Osteocyte (in vitro differentiated cells): ENCODE measurements around the gene TRMT61A. TPM values are rescaled to one million over a fixed set of nuclear protein-coding genes. Genes with fewer than 3 reads are reported as not detected.

Experiments used
- DNase-seq: peaks from one replicate; pipeline ENCODE4 v3.0.0; 2021; ENCODE audit warnings: mixed read lengths; ENCODE audit not compliant: unreplicated experiment; ENCODE audit errors: extremely low spot score
- H3K27ac Mint-ChIP-seq: one replicate; pipeline ENCODE4 v1.8.0; 2021; ENCODE audit warnings: mild to moderate bottlenecking, mixed read lengths; ENCODE audit not compliant: unreplicated experiment
- H3K27me3 Mint-ChIP-seq: one replicate; pipeline ENCODE4 v1.8.0; 2021; ENCODE audit warnings: mixed read lengths; ENCODE audit not compliant: unreplicated experiment
- H3K36me3 Mint-ChIP-seq: one replicate; pipeline ENCODE4 v1.8.0; 2021; ENCODE audit warnings: mixed read lengths; ENCODE audit not compliant: unreplicated experiment
- H3K4me1 Mint-ChIP-seq: one replicate; pipeline ENCODE4 v1.8.0; 2021; ENCODE audit warnings: mixed read lengths; ENCODE audit not compliant: unreplicated experiment
- H3K4me3 Mint-ChIP-seq: one replicate; pipeline ENCODE4 v1.8.0; 2021; ENCODE audit warnings: mild to moderate bottlenecking, moderate library complexity, mixed read lengths; ENCODE audit not compliant: unreplicated experiment
- H3K9me3 Mint-ChIP-seq: one replicate; pipeline ENCODE4 v1.8.0; 2021; ENCODE audit warnings: mixed read lengths; ENCODE audit not compliant: unreplicated experiment
- CTCF ChIP-seq: fragments of 200-600 bp; sonication (generic); IDR thresholded peaks from 2 replicates; pipeline ENCODE4 v1.5.0; 2021; ENCODE audit warnings: antibody characterized with exemption, mild to moderate bottlenecking, moderate library complexity
- total RNA-seq: library from RNA; stranded (reverse); gene quantifications from 2 replicates; pipeline ENCODE4 v1.2.1, GENCODE V29; 2021

The TRMT61A gene
- total RNA-seq, 1 donor from 2014 or later = 11.5 TPM

- H3K27me3 Mint-ChIP-seq = no peaks in the 10 kb centered on the region
- no peak for TF ChIP-seq CTCF
- peaks cover 44% of the 10 kb centered on the region for H3K4me1 Mint-ChIP-seq
- H3K36me3 Mint-ChIP-seq = peaks cover 15% of the 10 kb centered on the region
- DNase-seq = no peak
- no peak overlapping the region for H3K27ac Mint-ChIP-seq
- H3K4me3 Mint-ChIP-seq = peak overlapping the region; percentile 85
- H3K9me3 Mint-ChIP-seq = no peaks in the 10 kb centered on the region
Measured at GRCh38 chr14:103563844-103564505, 35.0 kb downstream of the TRMT61A start.

- Mint-ChIP-seq H3K27ac (peak overlapping the region; percentile 10), H3K27me3 (no peaks in the 10 kb centered on the region), H3K4me3 (no peak overlapping the region), H3K9me3 (no peaks in the 10 kb centered on the region), H3K4me1 (peaks cover 18% of the 10 kb centered on the region), H3K36me3 (peaks cover 5% of the 10 kb centered on the region)
- TF ChIP-seq CTCF = no peak
- DNase-seq = no peak
Measured at GRCh38 chr14:103568952-103569351, 40.0 kb downstream of the TRMT61A start.

GRCh38 chr14:103569408-103569807 is 40.4 kb downstream of the TRMT61A start:
- Mint-ChIP-seq H3K27me3 (no peaks in the 10 kb centered on the region), H3K4me3 (no peak overlapping the region), H3K4me1 (peaks cover 14% of the 10 kb centered on the region), H3K36me3 (peaks cover 7% of the 10 kb centered on the region), H3K27ac (no peak overlapping the region), H3K9me3 (no peaks in the 10 kb centered on the region)
- no peak for DNase-seq
- TF ChIP-seq CTCF = no peak

- Mint-ChIP-seq H3K27ac (no peak overlapping the region), H3K4me1 (peaks cover 18% of the 10 kb centered on the region), H3K27me3 (no peaks in the 10 kb centered on the region), H3K9me3 (no peaks in the 10 kb centered on the region), H3K36me3 (peaks cover 16% of the 10 kb centered on the region), H3K4me3 (no peak overlapping the region)
- TF ChIP-seq CTCF = no peak
- no peak for DNase-seq
Measured at GRCh38 chr14:103574104-103574503, 45.1 kb downstream of the TRMT61A start.

- peak overlapping the region; percentile 78 for H3K27ac Mint-ChIP-seq
- no peaks in the 10 kb centered on the region for H3K9me3 Mint-ChIP-seq
- no peak for TF ChIP-seq CTCF
- H3K27me3 Mint-ChIP-seq = no peaks in the 10 kb centered on the region
- H3K36me3 Mint-ChIP-seq = peaks cover 16% of the 10 kb centered on the region
- DNase-seq = no peak
- H3K4me3 Mint-ChIP-seq = no peak overlapping the region
- H3K4me1 Mint-ChIP-seq = peaks cover 18% of the 10 kb centered on the region
Measured at GRCh38 chr14:103574707-103575285, 45.8 kb downstream of the TRMT61A start.
